Measurements from ENCODE around the gene SMARCA4. TPM values are rescaled to one million over a fixed set of nuclear protein-coding genes. Genes with fewer than 3 reads are reported as not detected.

The SMARCA4 gene
- total and polyA plus RNA-seq, 2 experiments from 2014 or later: 177 to 336 TPM

- DNase-seq (ENCODE audit: low spot score) (no peak), ATAC-seq (no peak)
- no peak overlapping the region for H2AFZ ChIP-seq
- H3K4me2 ChIP-seq: no peak overlapping the region
- Mint-ChIP-seq H3K9me3 (no peaks in the 10 kb centered on the region), H3K27ac (no peak overlapping the region), H3K36me3 (ENCODE audit: low read depth) (peaks cover 49% of the 10 kb centered on the region), H3K4me3 (no peak overlapping the region), H3K4me1 (no peaks in the 10 kb centered on the region; the same call in 2 of the 3 replicates), H3K27me3 (ENCODE audit: insufficient read depth, low read depth, poor library complexity) (peaks cover 17% of the 10 kb centered on the region)
- no peaks in the 10 kb centered on the region; the same call in 1 of the 2 replicates for H3K36me3 ChIP-seq (ENCODE audit: insufficient read depth)
- TF ChIP-seq ZNF331 (CRISPR knock-in tag; IDR thresholded peaks at IDR 0.05; ENCODE audit: low read depth): no peak
- TF ChIP-seq EZH2phosphoT487 (IDR thresholded peaks at IDR 0.05; ENCODE audit: unreplicated experiment): no peak
- no peak for TF ChIP-seq ETS1 (IDR thresholded peaks at IDR 0.05)
- no peak for TF ChIP-seq JUNB (IDR thresholded peaks at IDR 0.05; ENCODE audit: unreplicated experiment)
- no peak for TF ChIP-seq STAT1 (IDR thresholded peaks at IDR 0.05; ENCODE audit: unreplicated experiment)
- no peak for TF ChIP-seq REST (IDR thresholded peaks at IDR 0.05; ENCODE audit: unreplicated experiment)
- no peak for TF ChIP-seq POLR2AphosphoS5 (IDR thresholded peaks at IDR 0.05; ENCODE audit: low read depth)
- no peak for TF ChIP-seq ZNF114 (CRISPR knock-in tag; IDR thresholded peaks at IDR 0.05)
- no peak for TF ChIP-seq ZNF462 (CRISPR knock-in tag; IDR thresholded peaks at IDR 0.05)
- no peak for TF ChIP-seq NANOG (IDR thresholded peaks at IDR 0.05; ENCODE audit: borderline replicate concordance)
- no peak for TF ChIP-seq EZH2 (IDR thresholded peaks at IDR 0.05; ENCODE audit: low read depth, unreplicated experiment)
- no peak for TF ChIP-seq CTCF (conservative IDR thresholded peaks at IDR 0.05; ENCODE audit: low read depth in 2 of 2)
- TF ChIP-seq CREB1 (CRISPR knock-in tag; IDR thresholded peaks at IDR 0.05; ENCODE audit: low read depth): no peak
- no peaks in the 10 kb centered on the region for H3K79me2 ChIP-seq (replicated peaks; ENCODE audit: insufficient read depth)
- H3K4me3 ChIP-seq: no peak overlapping the region
- no peaks in the 10 kb centered on the region for H3K4me1 ChIP-seq (ENCODE audit: insufficient read depth)
- no peaks in the 10 kb centered on the region for H3K27me3 ChIP-seq (ENCODE audit: insufficient read depth)
- H3K9me2 ChIP-seq (ENCODE audit: insufficient read depth): no peaks in the 10 kb centered on the region
- peaks cover 7% of the 10 kb centered on the region; the same call in 1 of the 2 replicates for H3F3A ChIP-seq (replicated peaks; ENCODE audit: low read depth)
- no peaks in the 10 kb centered on the region for H4K20me1 ChIP-seq (replicated peaks; ENCODE audit: insufficient read depth)
- H3K27ac ChIP-seq (ENCODE audit: low read depth): no peak overlapping the region
Measured at GRCh38 chr19:10916602-10917001, 44.2 kb upstream of the SMARCA4 start.

Measured in GM23338 (cell line).